GM12878 (cell line): ENCODE results near the gene CASP10. TPM values are rescaled to one million over a fixed set of nuclear protein-coding genes. Genes with fewer than 3 reads are reported as not detected.

ENCODE experiments used
- ATAC-seq: fragments of 200-7000 bp; cut with Tn5 transposase; 3 replicates; pipeline ENCODE4 v1.9.1; 2020; ENCODE audit warnings: mild to moderate bottlenecking, moderate library complexity
- BruUV-seq: library from RNA; stranded (reverse); fragments of 400-500 nt; replicated peaks from 2 replicates; lab custom pipeline; 2021; lab: Mats Ljungman, UMichigan
- CTCF ChIA-PET: fragments of 300-600 bp; sonication (Branson Sonifier 250); formaldehyde crosslinking; extraction: SDS; loops from one replicate; lab custom pipeline; 2021; ENCODE audit warnings: inconsistent platforms; lab: Yijun Ruan, JAX
- POLR2A ChIA-PET: fragments of 350-600 bp; formaldehyde crosslinking; extraction: SDS; loops from one replicate; lab custom pipeline; 2021; ENCODE audit warnings: inconsistent platforms; lab: Charles Lee
- RAD21 ChIA-PET: fragments of 300-600 bp; sonication (Branson Sonifier 250); formaldehyde crosslinking; loops from one replicate; lab custom pipeline; 2023; ENCODE audit warnings: antibody characterized with exemption; ENCODE audit not compliant: unreplicated experiment; lab: Charles Lee
- SMC1A ChIA-PET: fragments of 300-600 bp; sonication (Branson Sonifier 250); formaldehyde crosslinking; loops from one replicate; lab custom pipeline; 2023; ENCODE audit not compliant: unreplicated experiment, uncharacterized antibody; lab: Charles Lee
- DNase-seq: peaks from one replicate; pipeline ENCODE4 v3.0.0-alpha.2; 2011; ENCODE audit warnings: low read depth, low spot score
- FAIRE-seq: peaks from 3 replicates; lab custom pipeline; 2011; peaks lifted over from hg19 to GRCh38; lab: Jason Lieb, UNC
- H2AFZ ChIP-seq: 2 replicates; pipeline ENCODE4 v1.6.0; 2011; ENCODE audit warnings: low read depth, low read length, control low read depth; ENCODE audit not compliant: control insufficient read depth
- H3K27ac ChIP-seq: 2 replicates; pipeline ENCODE4 v1.5.1; 2011; ENCODE audit warnings: control low read depth; ENCODE audit not compliant: control insufficient read depth, insufficient read depth
- H3K27me3 ChIP-seq, 2 experiments: replicated peaks in 1 of 2; 2 replicates each; pipeline versions ENCODE4 v1.6.0 to v1.6.1; 2011; ENCODE audit warnings: low read length in 1 of 2; ENCODE audit not compliant: control insufficient read depth in 2 of 2, insufficient read depth in 2 of 2
- H3K36me3 ChIP-seq, 2 experiments: 2 replicates each; pipeline ENCODE4 v1.5.1; 2011; ENCODE audit warnings: low read length in 1 of 2; ENCODE audit not compliant: control insufficient read depth in 2 of 2, insufficient read depth in 2 of 2
- H3K4me1 ChIP-seq: 2 replicates; pipeline ENCODE4 v1.6.1; 2011; ENCODE audit warnings: mild to moderate bottlenecking, low read length, moderate library complexity, mixed read lengths; ENCODE audit not compliant: control insufficient read depth, insufficient read depth
- H3K4me2 ChIP-seq: 2 replicates; pipeline ENCODE4 v1.6.0; 2011; ENCODE audit warnings: control low read depth; ENCODE audit not compliant: control insufficient read depth, insufficient read depth
- H3K4me3 ChIP-seq: fragments of 200-600 bp; sonication (generic); 2 replicates; pipeline ENCODE4 v1.5.1; 2016
- H3K79me2 ChIP-seq: 2 replicates; pipeline ENCODE4 v1.6.0; 2011; ENCODE audit warnings: low read length; ENCODE audit not compliant: control insufficient read depth, insufficient read depth
- H3K9ac ChIP-seq: 2 replicates; pipeline ENCODE4 v1.8.0; 2011; ENCODE audit warnings: low read length, control low read depth, mixed read lengths; ENCODE audit not compliant: control insufficient read depth, insufficient read depth
- H3K9me3 ChIP-seq: replicated peaks from 3 replicates; pipeline ENCODE4 v1.5.1; 2011; ENCODE audit warnings: mild to moderate bottlenecking, low read length; ENCODE audit not compliant: control insufficient read depth, insufficient read depth
- H4K20me1 ChIP-seq: 2 replicates; pipeline ENCODE4 v1.6.0; 2011; ENCODE audit not compliant: control insufficient read depth, insufficient read depth
- CBX5 ChIP-seq: sonication (generic); IDR thresholded peaks from 2 replicates; pipeline ENCODE4 v1.6.1; 2016; ENCODE audit warnings: low read depth, moderate library complexity, mild to moderate bottlenecking, inconsistent platforms
- CEBPZ ChIP-seq: fragments of 150-350 bp; IDR thresholded peaks from 2 replicates; pipeline ENCODE4 v1.6.1; 2016; ENCODE audit warnings: low read depth, low read length
- CHD2 ChIP-seq: IDR thresholded peaks from 2 replicates; pipeline ENCODE4 v1.6.1; 2011; ENCODE audit warnings: low read depth, low read length, improper control_type of control experiment, borderline replicate concordance
- EZH2 ChIP-seq: IDR thresholded peaks from 2 replicates; pipeline ENCODE4 v1.6.1; 2012; ENCODE audit warnings: low read depth, mild to moderate bottlenecking, control low read depth, inconsistent platforms, low read length, borderline replicate concordance; ENCODE audit not compliant: control insufficient read depth
- HSF1 ChIP-seq: fragments of 150-350 bp; IDR thresholded peaks from 2 replicates; pipeline ENCODE4 v1.6.1; 2014; ENCODE audit warnings: mild to moderate bottlenecking, low read depth, low read length
- POU2F2 ChIP-seq: IDR thresholded peaks from 3 replicates; pipeline ENCODE4 v1.6.1; 2011; ENCODE audit warnings: low read depth, mild to moderate bottlenecking, low read length, borderline replicate concordance
- SMAD1 ChIP-seq: fragments of 450-650 bp; IDR thresholded peaks from 2 replicates; pipeline ENCODE4 v1.6.1; 2018; ENCODE audit warnings: mild to moderate bottlenecking, low read depth; ENCODE audit not compliant: partially characterized antibody
- SREBF1 ChIP-seq: IDR thresholded peaks from 2 replicates; pipeline ENCODE4 v1.6.1; 2012; ENCODE audit warnings: mild to moderate bottlenecking, low read length
- ZBED1 ChIP-seq: IDR thresholded peaks from 2 replicates; pipeline ENCODE4 v1.6.1; 2016; ENCODE audit warnings: borderline replicate concordance
- ZSCAN29 ChIP-seq: fragments of 450-650 bp; IDR thresholded peaks from 2 replicates; pipeline ENCODE4 v1.6.1; 2017; ENCODE audit warnings: mild to moderate bottlenecking, moderate library complexity
- WGBS: methylation state at CpG from one replicate; pipeline ENCODE4 v1.1.6; 2016; ENCODE audit warnings: low lambda C conversion rate; ENCODE audit not compliant: insufficient replicate concordance, insufficient coverage; ENCODE audit errors: missing lambda C conversion rate; 5-methylcytosine and 5-hydroxymethylcytosine counted together
- in situ Hi-C: fragments of 300-500 bp; cut with MboI; formaldehyde crosslinking; loops from 9 replicates; pipeline ENCODE4 v1.14.3; 2018; ENCODE audit warnings: mixed read lengths
- intact Hi-C: fragments of 100-400 bp; cut with micrococcal nuclease; formaldehyde crosslinking; loops from one replicate; pipeline ENCODE4 v1.14.2; 2022; ENCODE audit not compliant: unreplicated experiment
- polyA plus RNA-seq, 11 experiments: library from polyadenylated mRNA; depleted of rRNA in 4 of 11; unstranded in 6 of 11; stranded (reverse) in 5 of 11; fragments of >200 nt; fragmentation: Nextera tagmentation in 4 of 11; fragmentation: Illumina TruSeq in 1 of 11; extraction: Ambion mirVana in 4 of 11; extraction: Trizol in 1 of 11; gene quantifications; 1 replicate in 1 of 11; 2 replicates in 10 of 11; pipeline versions ENCODE4 v1.2.1 to v1.2.3, GENCODE V29; 2011 to 2016; ENCODE audit warnings: inconsistent platforms in 2 of 11, missing spikeins in 2 of 11, low read depth in 1 of 11
- total RNA-seq, 4 experiments: library from RNA; depleted of rRNA in 3 of 4; stranded (reverse); fragments of >200 nt in 3 of 4; fragmentation: Illumina TruSeq in 1 of 4; extraction: Trizol in 1 of 4; gene quantifications; 2 replicates each; pipeline versions ENCODE4 v1.2.1 to v1.2.3, GENCODE V29; 2013 to 2021
- TF ChIP-seq, protein P1 (sequence below): IDR thresholded peaks from 2 replicates; pipeline ENCODE4 v1.6.1; 2012; ENCODE audit warnings: low read depth, low read length, improper control_type of control experiment
- TF ChIP-seq, protein P2 (sequence below): IDR thresholded peaks from 2 replicates; pipeline ENCODE4 v1.6.1; 2012; ENCODE audit warnings: low read depth, low read length, improper control_type of control experiment
- TF ChIP-seq, protein P3 (sequence below): fragments of 450-650 bp; formaldehyde crosslinking; IDR thresholded peaks from 2 replicates; pipeline ENCODE4 v1.4.0; 2020; ENCODE audit warnings: mild to moderate bottlenecking, moderate library complexity

Gene CASP10
- total and polyA plus RNA-seq, 10 of the 15 experiments (the other 5 are each of a cell fraction or from before 2014, with no cell fraction given) = 7.2 to 14.1 (median 10.8) TPM

DNA sequence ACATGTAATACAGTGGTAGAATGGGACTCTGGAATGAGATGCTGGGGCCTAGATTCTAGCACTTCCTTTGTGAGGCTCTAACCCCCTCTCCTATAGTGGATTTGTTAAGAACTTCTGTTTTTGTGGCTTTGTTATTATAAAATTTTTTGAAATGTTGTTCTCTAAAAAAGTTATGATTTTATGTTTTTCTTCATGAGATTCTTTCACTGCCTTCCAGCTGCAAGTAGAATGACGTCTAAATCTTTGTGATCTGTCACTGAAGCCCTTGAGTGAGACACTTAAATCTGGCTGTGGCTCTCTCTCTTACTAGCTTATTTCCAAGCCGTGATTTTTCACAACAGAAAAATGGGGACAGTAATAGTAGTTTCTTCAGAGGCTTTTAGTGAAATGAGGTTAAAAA, 79.0 kb downstream of the CASP10 start:
- Histone ChIP-seq H3K27me3 (no peaks in the 10 kb centered on the region), H4K20me1 (no peaks in the 10 kb centered on the region), H3K4me2 (peak overlapping the region; percentile 2; the same call in 1 of the 2 replicates), H3K9me3 (no peaks in the 10 kb centered on the region), H2AFZ (no peak overlapping the region), H3K4me3 (no peak overlapping the region), H3K79me2 (peaks cover 9% of the 10 kb centered on the region), H3K36me3 (peaks cover 0 to 4% of the 10 kb centered on the region in 2 experiments; a peak in 1 of 4 replicates), H3K9ac (no peak overlapping the region), H3K27ac (no peak overlapping the region), H3K4me1 (peaks cover 25% of the 10 kb centered on the region)
- no peak for ATAC-seq
- SMC1A ChIA-PET = interaction anchor here (1.5 to 10.5 kb wide), 6 partner anchors 10 to 103 kb away, joined by 4 to 87 read pairs (median 13); no protein-coding TSS in a partner anchor
- no peak for DNase-seq
- BruUV-seq = no TSS peak
- in situ Hi-C loops = no loop called here
- POLR2A ChIA-PET = interaction anchor here (1.0 to 5.1 kb wide), 2 partner anchors 9 to 29 kb away, joined by 7 to 33 read pairs; no protein-coding TSS in a partner anchor
- 100% methylated on average over 2 of the region's 2 CpGs for WGBS
- CTCF ChIA-PET = interaction anchor here (0.6 to 7.1 kb wide), 7 partner anchors 11 to 104 kb away, joined by 3 to 85 read pairs (median 7); partner anchors contain the start of gene CASP10
- RAD21 ChIA-PET = interaction anchor here (1.0 to 6.4 kb wide), 6 partner anchors 9 to 519 kb away, joined by 3 to 79 read pairs (median 8); partner anchors contain the start of genes ALS2 and CASP10
- intact Hi-C loops = loop anchor here (10.0 kb wide), 1 partner anchor 383 kb away; the partner anchor contains the start of gene TMEM237
- no peak for FAIRE-seq
- no peak for TF ChIP-seq SMAD1
- TF ChIP-seq SREBF1 = no peak
- no peak for TF ChIP-seq CEBPZ
- TF ChIP-seq, protein P1, sequence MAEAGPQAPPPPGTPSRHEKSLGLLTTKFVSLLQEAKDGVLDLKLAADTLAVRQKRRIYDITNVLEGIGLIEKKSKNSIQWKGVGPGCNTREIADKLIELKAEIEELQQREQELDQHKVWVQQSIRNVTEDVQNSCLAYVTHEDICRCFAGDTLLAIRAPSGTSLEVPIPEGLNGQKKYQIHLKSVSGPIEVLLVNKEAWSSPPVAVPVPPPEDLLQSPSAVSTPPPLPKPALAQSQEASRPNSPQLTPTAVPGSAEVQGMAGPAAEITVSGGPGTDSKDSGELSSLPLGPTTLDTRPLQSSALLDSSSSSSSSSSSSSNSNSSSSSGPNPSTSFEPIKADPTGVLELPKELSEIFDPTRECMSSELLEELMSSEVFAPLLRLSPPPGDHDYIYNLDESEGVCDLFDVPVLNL = no peak
- TF ChIP-seq, protein P2, sequence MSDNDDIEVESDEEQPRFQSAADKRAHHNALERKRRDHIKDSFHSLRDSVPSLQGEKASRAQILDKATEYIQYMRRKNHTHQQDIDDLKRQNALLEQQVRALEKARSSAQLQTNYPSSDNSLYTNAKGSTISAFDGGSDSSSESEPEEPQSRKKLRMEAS = no peak
- no peak for TF ChIP-seq HSF1
- no peak for TF ChIP-seq EZH2
- TF ChIP-seq, protein P3, sequence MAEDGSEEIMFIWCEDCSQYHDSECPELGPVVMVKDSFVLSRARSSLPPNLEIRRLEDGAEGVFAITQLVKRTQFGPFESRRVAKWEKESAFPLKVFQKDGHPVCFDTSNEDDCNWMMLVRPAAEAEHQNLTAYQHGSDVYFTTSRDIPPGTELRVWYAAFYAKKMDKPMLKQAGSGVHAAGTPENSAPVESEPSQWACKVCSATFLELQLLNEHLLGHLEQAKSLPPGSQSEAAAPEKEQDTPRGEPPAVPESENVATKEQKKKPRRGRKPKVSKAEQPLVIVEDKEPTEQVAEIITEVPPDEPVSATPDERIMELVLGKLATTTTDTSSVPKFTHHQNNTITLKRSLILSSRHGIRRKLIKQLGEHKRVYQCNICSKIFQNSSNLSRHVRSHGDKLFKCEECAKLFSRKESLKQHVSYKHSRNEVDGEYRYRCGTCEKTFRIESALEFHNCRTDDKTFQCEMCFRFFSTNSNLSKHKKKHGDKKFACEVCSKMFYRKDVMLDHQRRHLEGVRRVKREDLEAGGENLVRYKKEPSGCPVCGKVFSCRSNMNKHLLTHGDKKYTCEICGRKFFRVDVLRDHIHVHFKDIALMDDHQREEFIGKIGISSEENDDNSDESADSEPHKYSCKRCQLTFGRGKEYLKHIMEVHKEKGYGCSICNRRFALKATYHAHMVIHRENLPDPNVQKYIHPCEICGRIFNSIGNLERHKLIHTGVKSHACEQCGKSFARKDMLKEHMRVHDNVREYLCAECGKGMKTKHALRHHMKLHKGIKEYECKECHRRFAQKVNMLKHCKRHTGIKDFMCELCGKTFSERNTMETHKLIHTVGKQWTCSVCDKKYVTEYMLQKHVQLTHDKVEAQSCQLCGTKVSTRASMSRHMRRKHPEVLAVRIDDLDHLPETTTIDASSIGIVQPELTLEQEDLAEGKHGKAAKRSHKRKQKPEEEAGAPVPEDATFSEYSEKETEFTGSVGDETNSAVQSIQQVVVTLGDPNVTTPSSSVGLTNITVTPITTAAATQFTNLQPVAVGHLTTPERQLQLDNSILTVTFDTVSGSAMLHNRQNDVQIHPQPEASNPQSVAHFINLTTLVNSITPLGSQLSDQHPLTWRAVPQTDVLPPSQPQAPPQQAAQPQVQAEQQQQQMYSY = no peak
- TF ChIP-seq POU2F2 = no peak
- TF ChIP-seq CBX5 = no peak
- TF ChIP-seq CHD2 = no peak
- no peak for TF ChIP-seq ZBED1
- no peak for TF ChIP-seq ZSCAN29
